GM12891 (cell line): ENCODE measurements around the gene ABHD2. TPM values are rescaled to one million over a fixed set of nuclear protein-coding genes. Genes with fewer than 3 reads are reported as not detected.
"Not testable (repeated sequence)": the region's sequence is repeated elsewhere in the genome, so short reads cannot be mapped to it uniquely, and the experiment has no call there.

Experiments
- DNase-seq: peaks from one replicate; pipeline ENCODE4 v3.0.0; 2011; ENCODE audit warnings: low spot score; ENCODE audit not compliant: insufficient read length
- FAIRE-seq: peaks from 2 replicates; lab custom pipeline; 2011; peaks lifted over from hg19 to GRCh38; lab: Jason Lieb, UNC
- PAX5 ChIP-seq: IDR thresholded peaks from 2 replicates; pipeline ENCODE4 v1.6.1; 2011; ENCODE audit warnings: low read length, moderate library complexity, mild to moderate bottlenecking; ENCODE audit not compliant: insufficient read depth, severe bottlenecking
- POLR2A ChIP-seq: IDR thresholded peaks from 2 replicates; pipeline ENCODE4 v1.6.1; 2011; ENCODE audit warnings: low read depth, low read length, control low read depth
- POLR2AphosphoS5 ChIP-seq: IDR thresholded peaks from 2 replicates; pipeline ENCODE4 v1.6.1; 2011; ENCODE audit warnings: low read depth, low read length, control low read depth
- POU2F2 ChIP-seq: IDR thresholded peaks from 2 replicates; pipeline ENCODE4 v1.6.1; 2011; ENCODE audit warnings: low read depth, mild to moderate bottlenecking, control low read depth, low read length, moderate library complexity
- SPI1 ChIP-seq: IDR thresholded peaks from 2 replicates; pipeline ENCODE4 v1.6.1; 2011; ENCODE audit warnings: low read depth, low read length, control low read depth
- TAF1 ChIP-seq: IDR thresholded peaks from 2 replicates; pipeline ENCODE4 v1.6.1; 2011; ENCODE audit warnings: low read depth, low read length, control low read depth
- polyA plus RNA-seq: library from polyadenylated mRNA; unstranded; fragments of >200 nt; gene quantifications from one replicate; pipeline ENCODE4 v1.2.1, GENCODE V29; 2012; ENCODE audit warnings: low read depth, missing spikeins, inconsistent platforms; ENCODE audit not compliant: missing spikeins

ABHD2 gene
- polyA plus RNA-seq = 5.7 TPM

DNA sequence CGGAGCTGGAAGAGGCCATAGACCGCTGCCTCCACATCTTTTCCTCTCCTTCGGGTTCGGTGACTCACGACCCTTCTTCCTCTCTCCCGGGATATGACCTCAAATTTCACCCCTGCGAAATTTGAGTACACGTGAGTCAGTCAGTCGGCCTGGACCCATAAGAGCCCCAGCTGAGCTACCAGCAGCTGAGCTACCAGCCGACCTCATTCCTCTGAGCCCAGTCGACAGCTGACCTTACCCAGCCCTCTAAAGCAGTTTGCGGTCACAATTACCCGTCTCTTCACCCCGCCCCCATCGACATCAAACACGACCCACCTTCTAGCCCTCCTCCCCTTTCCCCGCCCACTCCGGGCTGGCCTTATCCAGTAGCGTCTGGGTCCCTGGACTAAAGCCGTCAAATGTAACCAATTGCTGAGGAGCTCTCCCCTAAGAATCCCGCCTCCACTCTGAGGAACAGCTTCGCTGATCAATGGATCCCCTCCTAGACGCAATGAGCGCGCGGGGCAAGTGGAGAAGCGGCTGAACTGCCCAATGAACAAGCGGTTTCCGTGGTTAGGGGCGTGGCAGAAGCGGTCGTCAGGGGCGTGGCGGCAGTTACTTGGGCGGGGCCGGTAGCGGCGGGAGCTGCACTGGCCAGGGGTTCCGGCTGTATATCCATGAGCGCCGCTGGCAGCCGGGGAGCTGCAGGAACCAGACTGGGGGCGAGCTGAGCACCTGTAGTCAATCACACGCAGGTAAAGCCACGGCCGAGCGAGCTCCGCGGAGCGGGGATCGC, at the start of gene ABHD2:
ABHD2 (plus strand) TSS at position 627 of the 775 bp plus-strand sequence. CDS start 27,872 bp downstream, outside the sequence.
- TF ChIP-seq POLR2A (peak; percentile 25; the same call in 1 of the 2 replicates), POU2F2 (0 out of 2 replicates have a peak, but pooled peaks have one; percentile 52), TAF1 (no peak; the same call in 1 of the 2 replicates)
- DNase-seq (peak; percentile 80), FAIRE-seq (peak; percentile 97)

DNA sequence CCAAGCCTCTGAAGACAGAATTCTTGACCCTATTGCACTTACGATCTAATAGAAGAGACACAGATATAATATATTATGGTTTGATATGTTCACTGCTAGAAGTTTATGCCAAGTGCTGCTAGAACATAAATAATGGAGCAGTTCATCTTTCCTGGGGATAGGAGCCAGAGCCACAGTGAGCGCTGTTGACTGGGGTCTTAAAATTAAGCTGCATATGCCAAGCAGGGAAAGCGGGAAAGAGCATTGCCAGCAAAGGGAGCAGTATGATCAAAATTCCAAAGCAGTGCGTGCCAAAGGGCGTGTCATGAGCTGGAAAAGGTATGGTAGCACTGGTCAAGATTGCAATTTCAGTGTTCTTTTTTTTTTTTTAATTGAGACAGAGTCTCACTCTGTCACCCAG, 49.1 kb upstream of the ABHD2 start:
- TF ChIP-seq POLR2A = no peak
- TF ChIP-seq PAX5 = no peak
- no peak for TF ChIP-seq SPI1
- TF ChIP-seq POLR2AphosphoS5 = no peak
- TF ChIP-seq POU2F2 = no peak
- TF ChIP-seq TAF1 = no peak
- DNase-seq = no peak
- FAIRE-seq = no peak

DNA sequence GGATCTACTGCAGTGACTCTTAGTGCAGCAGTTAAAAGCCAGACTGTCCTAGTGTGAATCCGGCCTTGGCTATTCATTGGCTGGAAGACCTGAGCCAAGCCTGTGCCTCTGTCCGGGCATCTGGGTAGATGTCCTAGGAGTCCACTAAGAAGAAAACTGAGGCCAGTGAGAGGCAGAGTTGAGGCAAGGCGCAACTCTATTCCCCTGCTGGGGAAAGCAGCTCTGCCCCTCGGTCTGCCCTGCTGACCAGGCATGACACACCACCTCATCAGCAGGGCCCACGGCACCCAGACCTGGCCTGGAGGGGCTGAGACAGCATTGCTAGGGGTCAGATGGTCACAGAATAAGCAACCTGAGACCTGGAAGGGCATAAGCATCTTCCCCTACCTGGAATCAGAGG, 46.7 kb upstream of the ABHD2 start:
- no peak for DNase-seq
- FAIRE-seq = no peak

DNA sequence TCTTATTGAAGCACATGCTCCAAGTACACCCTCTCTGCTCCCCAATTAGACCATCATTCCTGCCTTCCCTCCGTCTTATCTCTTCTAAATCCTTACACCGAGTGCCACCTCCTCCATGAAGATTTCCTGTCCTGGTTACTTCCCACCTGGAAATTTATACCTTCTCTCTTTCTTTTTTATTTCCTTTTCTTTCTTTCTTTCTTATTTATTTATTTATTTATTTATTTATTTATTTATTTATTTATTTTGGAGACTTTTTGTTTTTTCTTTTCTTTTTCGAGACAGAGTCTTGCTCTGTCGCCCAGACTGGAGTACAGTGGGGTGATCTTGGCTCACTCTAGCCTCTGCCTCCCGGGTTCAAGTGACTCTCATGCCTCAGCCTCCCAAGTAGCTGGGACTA, 45.9 kb upstream of the ABHD2 start:
- DNase-seq = no peak
- no peak for FAIRE-seq
- TF ChIP-seq POLR2A (no peak), PAX5 (no peak), TAF1 (no peak), POU2F2 (no peak), SPI1 (no peak), POLR2AphosphoS5 (no peak)

More for the DNA sequence above, 46.7 kb upstream of the ABHD2 start:
- no peak for TF ChIP-seq POU2F2
- TF ChIP-seq SPI1 = no peak
- TF ChIP-seq POLR2A = no peak
- TF ChIP-seq POLR2AphosphoS5 = no peak
- no peak for TF ChIP-seq TAF1
- no peak for TF ChIP-seq PAX5

DNA sequence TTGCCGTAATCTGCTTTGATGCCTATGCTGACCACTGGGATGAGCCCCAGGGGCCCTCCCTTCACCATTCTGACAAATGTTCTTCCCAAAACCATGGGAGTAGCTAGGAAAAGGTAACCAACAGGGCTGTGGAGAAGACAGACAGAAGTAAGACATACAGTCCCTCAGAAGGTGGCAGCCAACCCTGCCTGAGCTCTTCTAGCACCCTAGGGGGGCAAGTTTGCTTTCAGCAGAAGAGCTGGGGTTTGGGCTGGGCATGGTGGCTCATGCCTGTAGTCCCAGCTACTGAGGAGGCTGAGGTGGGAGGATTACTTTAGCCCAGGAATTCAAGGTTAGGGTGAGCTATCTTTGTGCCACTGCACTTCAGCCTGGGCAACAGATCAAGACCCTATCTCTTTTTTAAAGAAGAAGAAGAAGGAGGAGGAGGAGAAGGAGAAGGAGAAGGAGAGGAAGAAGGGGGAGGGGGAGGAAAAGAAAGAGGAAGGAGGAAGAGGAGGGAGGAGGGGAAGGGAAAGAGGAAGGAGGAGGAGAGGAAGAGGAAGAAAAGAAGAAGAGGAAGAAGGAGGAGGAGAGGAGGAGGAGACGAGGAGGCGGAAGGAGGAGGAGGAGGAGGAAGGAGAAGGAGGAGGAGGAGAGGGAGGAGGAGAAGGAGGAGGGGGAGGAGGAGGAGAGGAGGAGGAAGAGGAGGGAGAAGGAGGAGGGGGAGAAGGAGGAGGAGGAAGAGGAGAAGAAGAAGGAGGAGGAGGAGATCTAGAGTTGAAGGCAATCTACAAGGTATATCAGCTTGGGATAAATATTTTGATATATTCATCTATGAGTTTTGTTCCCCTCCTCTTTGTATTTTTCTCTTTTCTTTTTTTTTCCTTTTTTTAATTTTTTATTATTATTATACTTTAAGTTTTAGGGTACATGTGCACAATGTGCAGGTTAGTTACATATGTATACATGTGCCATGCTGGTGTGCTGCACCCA, 44.9 kb upstream of the ABHD2 start:
- FAIRE-seq (no peak), DNase-seq (no peak)
- no peak for TF ChIP-seq SPI1
- TF ChIP-seq POLR2AphosphoS5 = no peak
- TF ChIP-seq TAF1 = no peak
- no peak for TF ChIP-seq PAX5
- no peak for TF ChIP-seq POLR2A
- no peak for TF ChIP-seq POU2F2

DNA sequence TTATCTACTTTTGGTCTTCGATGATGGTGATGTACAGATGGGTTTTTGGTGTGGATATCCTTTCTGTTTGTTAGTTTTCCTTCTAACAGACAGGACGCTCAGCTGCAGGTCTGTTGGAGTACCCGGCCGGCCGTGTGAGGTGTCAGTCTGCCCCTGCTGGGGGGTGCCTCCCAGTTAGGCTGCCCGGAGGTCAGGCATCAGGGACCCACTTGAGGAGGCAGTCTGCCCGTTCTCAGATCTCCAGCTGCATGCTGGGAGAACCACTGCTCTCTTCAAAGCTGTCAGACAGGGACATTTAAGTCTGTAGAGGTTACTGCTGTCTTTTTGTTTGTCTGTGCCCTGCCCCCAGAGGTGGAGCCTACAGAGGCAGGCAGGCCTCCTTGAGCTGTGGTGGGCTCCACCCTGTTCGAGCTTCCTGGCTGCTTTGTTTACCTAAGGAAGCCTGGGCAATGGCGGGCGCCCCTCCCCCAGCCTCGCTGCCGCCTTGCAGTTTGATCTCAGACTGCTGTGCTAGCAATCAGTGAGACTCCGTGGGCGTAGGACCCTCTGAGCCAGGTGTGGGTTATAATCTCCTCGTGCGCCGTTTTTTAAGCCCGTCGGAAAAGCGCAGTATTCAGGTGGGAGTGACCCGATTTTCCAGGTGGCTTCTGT, 39.1 kb upstream of the ABHD2 start:
- FAIRE-seq = not testable (repeated sequence)

GRCh38 chr15:89051875-89052274, 36.4 kb upstream of the ABHD2 start:
- TF ChIP-seq POU2F2 (no peak), POLR2A (no peak), PAX5 (no peak), POLR2AphosphoS5 (no peak), TAF1 (no peak), SPI1 (no peak)
- FAIRE-seq (no peak), DNase-seq (no peak)

More for the DNA sequence above, 39.1 kb upstream of the ABHD2 start:
- DNase-seq = not testable (repeated sequence)

GRCh38 chr15:89052474-89052873, 35.8 kb upstream of the ABHD2 start:
- FAIRE-seq = no peak

GRCh38 chr15:89054873-89055272, 33.4 kb upstream of the ABHD2 start:
- TF ChIP-seq PAX5 (no peak), POLR2AphosphoS5 (no peak), POU2F2 (no peak), TAF1 (no peak), POLR2A (no peak), SPI1 (no peak)
- no peak for DNase-seq
- no peak for FAIRE-seq

More at GRCh38 chr15:89052474-89052873, 35.8 kb upstream of the ABHD2 start:
- no peak for DNase-seq
- TF ChIP-seq POU2F2 (no peak), POLR2AphosphoS5 (no peak), POLR2A (no peak), SPI1 (no peak), PAX5 (no peak), TAF1 (no peak)
